Measurements from ENCODE around the gene PKDCC. TPM values are rescaled to one million over a fixed set of nuclear protein-coding genes. Genes with fewer than 3 reads are reported as not detected.

Gene PKDCC, protein sequence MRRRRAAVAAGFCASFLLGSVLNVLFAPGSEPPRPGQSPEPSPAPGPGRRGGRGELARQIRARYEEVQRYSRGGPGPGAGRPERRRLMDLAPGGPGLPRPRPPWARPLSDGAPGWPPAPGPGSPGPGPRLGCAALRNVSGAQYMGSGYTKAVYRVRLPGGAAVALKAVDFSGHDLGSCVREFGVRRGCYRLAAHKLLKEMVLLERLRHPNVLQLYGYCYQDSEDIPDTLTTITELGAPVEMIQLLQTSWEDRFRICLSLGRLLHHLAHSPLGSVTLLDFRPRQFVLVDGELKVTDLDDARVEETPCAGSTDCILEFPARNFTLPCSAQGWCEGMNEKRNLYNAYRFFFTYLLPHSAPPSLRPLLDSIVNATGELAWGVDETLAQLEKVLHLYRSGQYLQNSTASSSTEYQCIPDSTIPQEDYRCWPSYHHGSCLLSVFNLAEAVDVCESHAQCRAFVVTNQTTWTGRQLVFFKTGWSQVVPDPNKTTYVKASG
- total RNA-seq (2021), result 3.9 and 5.5 TPM in 2 replicates
- percentile 35 among the genes with signal in this experiment for Bru-seq, nascent RNA
- percentile 34 among the genes with signal in this experiment for BruChase-seq, experiment 1, labeled RNA remaining after a 2-hour chase
- percentile 32 among the genes with signal in this experiment for BruChase-seq, experiment 2, labeled RNA remaining after a 6-hour chase
- long read RNA-seq, result 0 reads

DNA sequence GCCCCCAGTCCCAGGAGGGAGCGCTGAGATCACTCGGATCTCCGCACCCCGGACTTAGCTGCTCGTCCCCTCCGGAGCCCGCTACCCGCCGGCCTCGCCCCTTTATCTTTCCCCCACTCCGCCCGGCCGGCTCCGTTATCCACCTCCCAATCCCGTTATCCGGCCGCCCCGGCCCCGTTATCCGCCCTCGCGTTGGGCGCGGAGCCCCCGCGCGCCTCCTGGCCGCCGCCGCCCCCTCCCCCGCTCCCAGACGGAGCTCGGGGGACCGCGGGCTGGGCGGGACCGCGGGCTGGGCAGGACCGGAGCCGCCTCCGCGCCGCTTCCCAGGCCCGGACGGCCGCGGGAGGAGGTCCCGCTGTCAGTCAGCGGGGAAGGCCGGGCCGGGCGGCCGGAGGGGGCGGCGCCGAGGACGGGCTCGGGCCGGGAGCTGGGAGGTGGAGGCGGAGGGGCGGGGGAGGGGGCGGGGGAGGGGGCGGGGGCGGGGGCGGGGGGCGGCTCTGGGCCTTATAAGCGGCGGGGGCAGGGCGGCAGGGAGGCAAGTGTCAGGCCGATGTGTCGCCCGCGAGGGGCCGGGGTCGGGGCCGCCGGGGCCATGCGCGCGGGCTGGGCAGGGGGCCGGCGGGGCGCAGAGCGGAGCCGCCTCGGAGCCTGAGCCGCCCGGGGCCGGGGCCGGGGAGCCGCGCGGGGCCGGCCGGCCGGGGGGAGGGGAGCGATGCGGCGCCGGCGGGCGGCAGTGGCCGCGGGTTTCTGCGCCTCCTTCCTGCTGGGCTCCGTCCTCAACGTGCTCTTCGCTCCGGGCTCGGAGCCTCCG, at the start of gene PKDCC:
Gene PKDCC (plus strand): TSS at position 534 of the 811 bp plus-strand sequence. CDS start 179 bp downstream, at position 713.
- no TSS peak for BruUV-seq (replicated peaks)
- peak within 1 kb of the TSS; percentile 64 for H3K4me3 ChIP-seq
- H3K79me2 ChIP-seq (ENCODE audit: low read depth), result 0 out of 2 replicates have a peak, but pooled peaks cover 2% of the 10 kb centered on the region
- H3K4me2 ChIP-seq, result peak within 1 kb of the TSS; percentile 91
- peak within 1 kb of the TSS; percentile 63; the same call in 1 of the 2 replicates for H2AFZ ChIP-seq
- no peaks in the 10 kb centered on the region for H3F3A ChIP-seq (ENCODE audit: insufficient read depth, low read depth)
- H4K20me1 ChIP-seq (ENCODE audit: insufficient read depth), result no peaks in the 10 kb centered on the region
- TF ChIP-seq, protein P1, sequence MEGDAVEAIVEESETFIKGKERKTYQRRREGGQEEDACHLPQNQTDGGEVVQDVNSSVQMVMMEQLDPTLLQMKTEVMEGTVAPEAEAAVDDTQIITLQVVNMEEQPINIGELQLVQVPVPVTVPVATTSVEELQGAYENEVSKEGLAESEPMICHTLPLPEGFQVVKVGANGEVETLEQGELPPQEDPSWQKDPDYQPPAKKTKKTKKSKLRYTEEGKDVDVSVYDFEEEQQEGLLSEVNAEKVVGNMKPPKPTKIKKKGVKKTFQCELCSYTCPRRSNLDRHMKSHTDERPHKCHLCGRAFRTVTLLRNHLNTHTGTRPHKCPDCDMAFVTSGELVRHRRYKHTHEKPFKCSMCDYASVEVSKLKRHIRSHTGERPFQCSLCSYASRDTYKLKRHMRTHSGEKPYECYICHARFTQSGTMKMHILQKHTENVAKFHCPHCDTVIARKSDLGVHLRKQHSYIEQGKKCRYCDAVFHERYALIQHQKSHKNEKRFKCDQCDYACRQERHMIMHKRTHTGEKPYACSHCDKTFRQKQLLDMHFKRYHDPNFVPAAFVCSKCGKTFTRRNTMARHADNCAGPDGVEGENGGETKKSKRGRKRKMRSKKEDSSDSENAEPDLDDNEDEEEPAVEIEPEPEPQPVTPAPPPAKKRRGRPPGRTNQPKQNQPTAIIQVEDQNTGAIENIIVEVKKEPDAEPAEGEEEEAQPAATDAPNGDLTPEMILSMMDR (conservative IDR thresholded peaks at IDR 0.05), result no peak
- TF ChIP-seq EZH2 (IDR thresholded peaks at IDR 0.05; ENCODE audit: low read depth), result no peak
- H3K27me3 ChIP-seq (ENCODE audit: insufficient read depth, low read depth), result peaks cover 16% of the 10 kb centered on the region; the same call in 1 of the 2 replicates
- POLR2A ChIA-PET (ENCODE audit: unreplicated experiment), result interaction anchor here (0.6 kb wide), 1 partner anchor 861 kb away, joined by 5 read pairs; no protein-coding TSS in a partner anchor
- H3K9me3 ChIP-seq (ENCODE audit: insufficient read depth, low read depth), result no peaks in the 10 kb centered on the region
- no peaks in the 10 kb centered on the region for H3K9me2 ChIP-seq (ENCODE audit: insufficient read depth)
- peak in 1 of 2 experiments; percentile 81 for DNase-seq
- intact Hi-C loops (cut with micrococcal nuclease; ENCODE audit: unreplicated experiment), result loop anchor here (5.0 kb wide), 1 partner anchor 125 kb away; no protein-coding TSS in a partner anchor
- no peak within 1 kb of the TSS for H3K27ac ChIP-seq
- CTCF ChIA-PET, result interaction anchor here (0.6 kb wide), 1 partner anchor 151 kb away, joined by 6 read pairs; no protein-coding TSS in a partner anchor
- no peaks in the 10 kb centered on the region for H3K36me3 ChIP-seq (ENCODE audit: low read depth)
- H3K4me1 ChIP-seq (replicated peaks; ENCODE audit: insufficient read depth), result peaks cover 9% of the 10 kb centered on the region; the same call in 1 of the 2 replicates

DNA sequence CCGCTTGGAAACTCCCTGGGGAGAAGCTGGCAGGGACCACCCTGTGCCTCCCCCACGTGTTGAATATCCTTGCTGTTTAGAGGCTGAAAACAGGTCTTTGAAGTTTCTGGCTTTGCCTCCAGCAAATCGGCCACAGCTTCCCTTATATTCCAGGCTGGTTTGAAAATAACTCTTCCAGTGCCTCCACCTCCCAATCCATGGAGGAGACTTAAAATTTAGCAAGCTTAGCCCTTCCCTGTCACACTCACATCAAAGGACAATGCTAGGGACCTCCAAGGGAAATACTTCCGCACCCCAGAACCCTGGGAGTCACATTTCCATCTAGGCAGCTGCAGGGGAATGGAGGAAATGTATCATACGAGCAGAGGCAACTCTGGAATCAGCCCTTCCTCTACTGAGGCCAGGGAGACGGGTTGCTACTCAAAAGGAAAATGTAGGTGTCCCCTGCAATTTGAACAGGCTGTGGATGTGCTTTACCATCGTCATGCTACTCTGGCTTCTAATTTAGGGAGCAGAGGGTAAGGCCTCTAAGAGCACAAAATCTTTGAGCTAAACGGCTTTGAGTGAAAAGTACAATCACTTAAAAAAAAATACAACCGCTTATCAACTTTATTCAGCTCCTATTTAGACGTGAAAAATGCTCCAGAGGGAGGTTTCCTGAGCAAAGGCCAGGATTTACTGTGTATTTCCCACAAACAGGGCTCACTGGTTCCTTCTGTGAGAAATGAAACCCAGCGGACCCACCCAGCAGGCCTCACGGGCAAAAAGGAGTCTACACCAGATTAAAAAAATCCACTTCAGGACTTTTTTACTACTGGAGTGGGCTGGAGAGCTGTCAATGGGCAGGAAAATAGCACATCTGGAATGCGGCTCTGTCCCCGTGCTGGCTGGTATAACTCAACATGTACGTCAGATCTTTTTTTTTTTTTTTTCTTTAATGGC, 49.4 kb upstream of the PKDCC start:
- TF ChIP-seq EZH2 (IDR thresholded peaks at IDR 0.05; ENCODE audit: low read depth), result no peak
- TF ChIP-seq, protein P1 (conservative IDR thresholded peaks at IDR 0.05), result no peak
- Histone ChIP-seq H4K20me1 (ENCODE audit: insufficient read depth) (no peaks in the 10 kb centered on the region), H3K4me3 (no peak overlapping the region), H3K4me1 (replicated peaks; ENCODE audit: insufficient read depth) (no peaks in the 10 kb centered on the region), H3K9me2 (ENCODE audit: insufficient read depth) (no peaks in the 10 kb centered on the region), H3K27ac (no peak overlapping the region), H3K9me3 (ENCODE audit: insufficient read depth, low read depth) (no peaks in the 10 kb centered on the region; the same call in 1 of the 2 replicates), H3K4me2 (no peak overlapping the region), H2AFZ (no peak overlapping the region), H3F3A (ENCODE audit: insufficient read depth, low read depth) (no peaks in the 10 kb centered on the region), H3K79me2 (ENCODE audit: low read depth) (no peaks in the 10 kb centered on the region), H3K36me3 (ENCODE audit: low read depth) (no peaks in the 10 kb centered on the region), H3K27me3 (ENCODE audit: insufficient read depth, low read depth) (no peaks in the 10 kb centered on the region)
- BruUV-seq (replicated peaks), result no TSS peak
- CTCF ChIA-PET, result interaction anchor here (0.6 to 0.9 kb wide), 2 partner anchors 10 to 129 kb away, joined by 3 to 5 read pairs; no protein-coding TSS in a partner anchor
- intact Hi-C loops (cut with micrococcal nuclease; ENCODE audit: unreplicated experiment), result no loop called here
- DNase-seq, result peak in 1 of 2 experiments; percentile 23
- POLR2A ChIA-PET (ENCODE audit: unreplicated experiment), result interaction anchor here (0.7 kb wide), 1 partner anchor 867 kb away, joined by 29 read pairs; no protein-coding TSS in a partner anchor
